ENCODE data around the gene FOXE3.

Gene FOXE3

DNA sequence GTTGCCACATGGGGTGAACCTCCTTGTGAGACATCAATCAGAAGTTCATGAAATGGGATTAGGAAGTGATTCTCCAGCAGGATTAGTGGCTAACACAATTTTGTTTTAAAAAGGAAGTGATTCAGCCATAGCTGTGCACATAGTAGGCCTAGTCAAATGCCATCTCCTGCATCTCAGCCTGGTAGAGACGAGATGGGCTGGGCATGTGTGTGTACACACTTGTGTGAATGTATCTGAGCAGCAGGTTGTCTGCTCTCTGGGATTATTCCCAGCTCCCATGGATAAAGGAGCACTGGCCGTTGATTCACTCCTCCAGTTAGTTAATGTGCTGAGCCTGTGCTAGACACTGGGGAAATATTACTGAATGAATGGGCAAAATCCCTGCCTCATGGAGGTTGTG is 2.0 kb downstream of the FOXE3 start:
- no peak for TF ChIP-seq CTCF (conservative IDR thresholded peaks at IDR 0.05; ENCODE audit: control insufficient read depth, insufficient read depth, low read depth, low read length)
- DNase-seq (ENCODE audit: low read depth) = no peak
- H3K4me3 ChIP-seq (ENCODE audit: control insufficient read depth, low read depth, low read length) = no peak overlapping the region

GRCh38 chr1:47418681-47419325 is 2.7 kb downstream of the FOXE3 start:
- no peak for DNase-seq (ENCODE audit: low read depth)
- H3K4me3 ChIP-seq (ENCODE audit: control insufficient read depth, low read depth, low read length) = no peak overlapping the region
- no peak for TF ChIP-seq CTCF (conservative IDR thresholded peaks at IDR 0.05; ENCODE audit: control insufficient read depth, insufficient read depth, low read depth, low read length)

GRCh38 chr1:47420547-47420946 is 4.5 kb downstream of the FOXE3 start:
- no peak overlapping the region for H3K4me3 ChIP-seq (ENCODE audit: control insufficient read depth, low read depth, low read length)
- DNase-seq (ENCODE audit: low read depth) = no peak
- TF ChIP-seq CTCF (conservative IDR thresholded peaks at IDR 0.05; ENCODE audit: control insufficient read depth, insufficient read depth, low read depth, low read length) = no peak

DNA sequence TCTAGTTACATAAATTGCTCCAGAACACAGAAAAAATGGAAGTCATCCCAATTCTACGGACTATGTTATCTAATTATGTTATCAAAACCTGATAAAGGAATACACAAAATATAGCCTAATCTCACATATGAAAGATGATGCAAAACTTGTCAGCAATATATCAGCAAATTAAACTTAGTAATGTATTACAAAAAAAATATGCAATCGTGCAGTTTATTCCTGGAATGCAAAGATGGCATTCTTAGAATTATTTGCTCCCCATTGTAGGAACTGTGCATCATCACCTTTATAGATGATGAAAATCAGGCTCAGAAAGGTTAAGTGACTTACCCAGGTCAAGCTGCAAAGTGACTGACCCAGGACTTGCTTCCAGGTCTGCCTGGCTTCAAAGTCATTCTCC is 7.8 kb downstream of the FOXE3 start:
- no peak overlapping the region for H3K4me3 ChIP-seq (ENCODE audit: control insufficient read depth, low read depth, low read length)
- TF ChIP-seq CTCF (conservative IDR thresholded peaks at IDR 0.05; ENCODE audit: control insufficient read depth, insufficient read depth, low read depth, low read length) = no peak
- DNase-seq (ENCODE audit: low read depth) = no peak

- peak; percentile 61 for DNase-seq (ENCODE audit: low read depth)
- TF ChIP-seq CTCF (conservative IDR thresholded peaks at IDR 0.05; ENCODE audit: control insufficient read depth, insufficient read depth, low read depth, low read length) = peak; percentile 78
- H3K4me3 ChIP-seq (ENCODE audit: control insufficient read depth, low read depth, low read length) = no peak overlapping the region
Measured at GRCh38 chr1:47424336-47424982, 8.4 kb downstream of the FOXE3 start.

DNA sequence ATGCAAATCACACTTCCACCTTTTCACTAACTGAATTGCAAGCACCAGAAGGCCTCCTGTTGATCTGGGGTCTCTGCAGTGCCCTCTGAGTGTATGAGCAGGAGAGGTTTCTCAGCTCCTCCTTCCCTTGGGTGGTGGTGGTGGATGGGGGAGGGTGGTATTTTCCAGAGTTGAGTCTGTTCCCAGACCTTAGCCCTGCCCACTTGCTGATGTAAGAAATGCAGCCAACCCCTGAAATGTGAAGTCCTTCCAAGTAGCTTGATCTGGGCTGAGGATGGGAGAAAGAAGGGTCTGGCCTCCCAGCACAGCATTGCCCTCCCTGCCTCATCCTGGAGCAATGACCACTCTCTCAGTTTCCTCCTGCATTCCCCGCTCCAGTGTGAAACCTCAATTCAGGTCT is 15.4 kb downstream of the FOXE3 start:
- peak; percentile 79 for DNase-seq (ENCODE audit: low read depth)
- TF ChIP-seq CTCF (conservative IDR thresholded peaks at IDR 0.05; ENCODE audit: control insufficient read depth, insufficient read depth, low read depth, low read length) = no peak
- no peak overlapping the region for H3K4me3 ChIP-seq (ENCODE audit: control insufficient read depth, low read depth, low read length)

Measured in fibroblast of mammary gland (primary cell).